Small intestine (tissue), 7 donors: ENCODE measurements around the gene FANCD2OS. TPM values are rescaled to one million over a fixed set of nuclear protein-coding genes. Genes with fewer than 3 reads are reported as not detected.
"Not testable (repeated sequence)": the region's sequence is repeated elsewhere in the genome, so short reads cannot be mapped to it uniquely, and the experiment has no call there.

Source experiments
- DNase-seq, 2 donors: peaks; one replicate each; pipeline versions ENCODE4 v3.0.0 to v3.0.0-alpha.2; 2013
- FAIRE-seq: peaks from 2 replicates; lab custom pipeline; 2012; peaks lifted over from hg19 to GRCh38; lab: Jason Lieb, UNC
- H3K27ac ChIP-seq, 3 donors: one replicate each; pipeline ENCODE4 v1.5.1; 2013; ENCODE audit warnings: low read length in 2 of 3, mild to moderate bottlenecking in 2 of 3, control low read depth in 1 of 3, inconsistent platforms in 1 of 3, low read depth in 1 of 3, moderate library complexity in 1 of 3
- H3K27me3 ChIP-seq, 3 donors: one replicate each; pipeline ENCODE4 v1.6.1; 2013; ENCODE audit warnings: low read length in 3 of 3, inconsistent platforms in 1 of 3; ENCODE audit not compliant: control insufficient read depth in 3 of 3, insufficient read depth in 3 of 3
- H3K36me3 ChIP-seq, 3 donors: one replicate each; pipeline ENCODE4 v1.6.1; 2013; ENCODE audit warnings: low read length in 3 of 3, inconsistent platforms in 1 of 3, low read depth in 1 of 3, mild to moderate bottlenecking in 1 of 3, moderate library complexity in 1 of 3; ENCODE audit not compliant: control insufficient read depth in 3 of 3, insufficient read depth in 2 of 3
- H3K4me1 ChIP-seq, 3 donors: one replicate each; pipeline ENCODE4 v1.6.1; 2013; ENCODE audit warnings: low read length in 2 of 3, inconsistent platforms in 1 of 3, low read depth in 1 of 3, mild to moderate bottlenecking in 1 of 3, moderate library complexity in 1 of 3; ENCODE audit not compliant: control insufficient read depth in 3 of 3, insufficient read depth in 2 of 3
- H3K4me3 ChIP-seq, 3 donors: one replicate each; pipeline ENCODE4 v1.5.1; 2013; ENCODE audit warnings: low read length in 3 of 3, control low read depth in 1 of 3, inconsistent platforms in 1 of 3, low read depth in 1 of 3, mild to moderate bottlenecking in 1 of 3, moderate library complexity in 1 of 3
- H3K9me3 ChIP-seq, 2 donors: one replicate each; pipeline ENCODE4 v1.6.1; 2013; ENCODE audit warnings: low read depth in 1 of 2, low read length in 1 of 2; ENCODE audit not compliant: control insufficient read depth in 2 of 2, insufficient read depth in 1 of 2
- WGBS, 3 donors: extraction: QIAGEN DNeasy Blood & Tissue Kit; methylation state at CpG; one replicate each; pipeline ENCODE4 v1.1.7; 2013; 5-methylcytosine and 5-hydroxymethylcytosine counted together
- polyA plus RNA-seq, 4 donors: library from polyadenylated mRNA; stranded (reverse) in 3 of 4; unstranded in 1 of 4; fragments of 200-250 nt in 3 of 4; fragments of 120-200 nt in 1 of 4; gene quantifications; one replicate each; pipeline versions ENCODE4 v1.2.1 to v1.2.3, GENCODE V29; 2013
- donor health status: healthy with polysubstance abuse.
- donor health status: control.
- donor health status: control.
- donor health status: Bipolar disorder and iron deficiency.
- donor health status: healthy.

FANCD2OS gene
- polyA plus RNA-seq, 4 donors = not detected

GRCh38 chr3:10116928-10117327 lies 8.9 kb upstream of the FANCD2OS start:
- 71 to 87% (median 84%) methylated on average over 4 of the region's 4 CpGs for WGBS, 3 donors
- FAIRE-seq = no peak

GRCh38 chr3:10116138-10116460 lies 8.0 kb upstream of the FANCD2OS start:
- peaks cover 2 to 8% (median 7%) of the 10 kb centered on the region in 3 donors for H3K4me1 ChIP-seq
- H3K36me3 ChIP-seq = peaks cover 0 to 7% (median 0%) of the 10 kb centered on the region in 3 donors
- H3K27me3 ChIP-seq = no peaks in the 10 kb centered on the region
- FAIRE-seq = no peak
- H3K27ac ChIP-seq = peak overlapping the region; percentile 36 to 56 (median 50)
- 0 to 1% (median 1%) methylated on average over 10 of the region's 10 CpGs for WGBS, 3 donors
- no peaks in the 10 kb centered on the region for H3K9me3 ChIP-seq
- peak in 1 of 2 donors; percentile 35 for DNase-seq
- H3K4me3 ChIP-seq = peak overlapping the region; percentile 38 to 83 (median 79)

More at GRCh38 chr3:10116928-10117327, 8.9 kb upstream of the FANCD2OS start:
- no peaks in the 10 kb centered on the region for H3K9me3 ChIP-seq
- H3K4me3 ChIP-seq = no peak overlapping the region
- no peak overlapping the region for H3K27ac ChIP-seq
- peaks cover 2 to 8% (median 7%) of the 10 kb centered on the region in 3 donors for H3K4me1 ChIP-seq
- peaks cover 0 to 7% (median 0%) of the 10 kb centered on the region in 3 donors for H3K36me3 ChIP-seq
- H3K27me3 ChIP-seq = no peaks in the 10 kb centered on the region
- no peak for DNase-seq

GRCh38 chr3:10115326-10116137 lies 7.5 kb upstream of the FANCD2OS start, which contains the start of gene BRK1:
Gene BRK1 (plus strand): TSS chr3:10115675. CDS start chr3:10115702, 27 bp downstream.
- Histone ChIP-seq H3K4me1 (peaks cover 2 to 8% (median 7%) of the 10 kb centered on the region in 3 donors), H3K4me3 (peak within 1 kb of the TSS; percentile 38 to 83 (median 79)), H3K27ac (peak within 1 kb of the TSS; percentile 36 to 92 (median 56)), H3K36me3 (peaks cover 0 to 7% (median 0%) of the 10 kb centered on the region in 3 donors), H3K9me3 (no peaks in the 10 kb centered on the region), H3K27me3 (no peaks in the 10 kb centered on the region)
- peak; percentile 98 for DNase-seq
- no peak for FAIRE-seq
- WGBS, 3 donors = 1% methylated on average over 49 to 54 of the region's 54 CpGs

GRCh38 chr3:10106919-10107318 lies 1.1 kb downstream of the FANCD2OS start:
- 78 to 88% (median 85%) methylated on average over 2 of the region's 2 CpGs for WGBS, 3 donors
- no peaks in the 10 kb centered on the region for H3K36me3 ChIP-seq
- H3K9me3 ChIP-seq = no peaks in the 10 kb centered on the region
- FAIRE-seq = no peak
- no peak overlapping the region for H3K27ac ChIP-seq
- H3K27me3 ChIP-seq = peaks cover 0 to 4% (median 0%) of the 10 kb centered on the region in 3 donors
- H3K4me3 ChIP-seq = no peak overlapping the region
- no peaks in the 10 kb centered on the region for H3K4me1 ChIP-seq
- no peak for DNase-seq

GRCh38 chr3:10099041-10099440 lies 9.0 kb downstream of the FANCD2OS start:
- WGBS, 3 donors = 97 to 99% (median 97%) methylated on average over 5 of the region's 5 CpGs
- H3K36me3 ChIP-seq = peaks cover 0 to 7% (median 0%) of the 10 kb centered on the region in 3 donors
- no peaks in the 10 kb centered on the region for H3K9me3 ChIP-seq
- H3K27ac ChIP-seq = no peak overlapping the region
- no peaks in the 10 kb centered on the region for H3K27me3 ChIP-seq
- DNase-seq (no peak), FAIRE-seq (no peak)
- H3K4me3 ChIP-seq = no peak overlapping the region
- H3K4me1 ChIP-seq = no peaks in the 10 kb centered on the region

- H3K4me3 ChIP-seq = no peak overlapping the region
- no peaks in the 10 kb centered on the region for H3K27me3 ChIP-seq
- DNase-seq (no peak), FAIRE-seq (no peak)
- peaks cover 0 to 7% (median 0%) of the 10 kb centered on the region in 3 donors for H3K36me3 ChIP-seq
- H3K9me3 ChIP-seq = no peaks in the 10 kb centered on the region
- H3K4me1 ChIP-seq = no peaks in the 10 kb centered on the region
- H3K27ac ChIP-seq = no peak overlapping the region
- 96 to 100% (median 96%) methylated on average over 3 of the region's 3 CpGs for WGBS, 3 donors
Observed at GRCh38 chr3:10093678-10094077, 14.4 kb downstream of the FANCD2OS start.

- WGBS, 3 donors = 68 to 81% (median 80%) methylated on average over 1 to 2 of the region's 2 CpGs
- H3K27me3 ChIP-seq, DNase-seq, FAIRE-seq, H3K4me3 ChIP-seq, H3K36me3 ChIP-seq, H3K27ac ChIP-seq, H3K9me3 ChIP-seq, H3K4me1 ChIP-seq: not testable (repeated sequence)
Observed at GRCh38 chr3:10091387-10091786, 16.7 kb downstream of the FANCD2OS start.

GRCh38 chr3:10090774-10091173 lies 17.3 kb downstream of the FANCD2OS start:
- WGBS, 3 donors = 20 to 67% (median 65%) methylated on average over 1 of the region's 1 CpG
- not testable (repeated sequence) for H3K27me3 ChIP-seq, FAIRE-seq, H3K9me3 ChIP-seq, H3K4me1 ChIP-seq, DNase-seq, H3K27ac ChIP-seq, H3K4me3 ChIP-seq
- peaks cover 0 to 11% (median 0%) of the 10 kb centered on the region in 3 donors for H3K36me3 ChIP-seq
